OCI-M2 (cell line): ENCODE measurements around the gene SNUPN.

Experiments
- DNase-seq: peaks from one replicate; lab custom pipeline; 2025; ENCODE audit not compliant: unreplicated experiment; lab: John Stamatoyannopoulos, UW

SNUPN gene

GRCh38 chr15:75625542-75626347 lies at the start of gene SNUPN:
TSS of gene SNUPN (minus strand) at chr15:75625725. CDS start at chr15:75621051, 4,674 bp downstream.
- peak; percentile 55 for DNase-seq

- no peak for DNase-seq
Measured at GRCh38 chr15:75674366-75674765, 48.8 kb upstream of the SNUPN start.

GRCh38 chr15:75673426-75674235 lies 48.1 kb upstream of the SNUPN start:
- DNase-seq = no peak

GRCh38 chr15:75672646-75673425 lies 47.3 kb upstream of the SNUPN start:
- no peak for DNase-seq

GRCh38 chr15:75671730-75672602 lies 46.4 kb upstream of the SNUPN start:
- DNase-seq = no peak

GRCh38 chr15:75669879-75670212 lies 44.3 kb upstream of the SNUPN start:
- DNase-seq = no peak

GRCh38 chr15:75669191-75669878 lies 43.8 kb upstream of the SNUPN start:
- no peak for DNase-seq

GRCh38 chr15:75666823-75667501 lies 41.4 kb upstream of the SNUPN start:
- DNase-seq = no peak

- no peak for DNase-seq
Measured at GRCh38 chr15:75663931-75664421, 38.5 kb upstream of the SNUPN start.

- no peak for DNase-seq
Measured at GRCh38 chr15:75662823-75663519, 37.4 kb upstream of the SNUPN start.

GRCh38 chr15:75661756-75662140 lies 36.2 kb upstream of the SNUPN start:
- DNase-seq = no peak

- DNase-seq = no peak
Measured at GRCh38 chr15:75661100-75661755, 35.7 kb upstream of the SNUPN start.

GRCh38 chr15:75659928-75660645 lies 34.6 kb upstream of the SNUPN start:
- DNase-seq = no peak

- DNase-seq = no peak
Measured at GRCh38 chr15:75659141-75659771, 33.7 kb upstream of the SNUPN start.

- DNase-seq = no peak
Measured at GRCh38 chr15:75656813-75657212, 31.3 kb upstream of the SNUPN start.

- DNase-seq = no peak
Measured at GRCh38 chr15:75656331-75656730, 30.8 kb upstream of the SNUPN start.

- DNase-seq = no peak
Measured at GRCh38 chr15:75655931-75656330, 30.4 kb upstream of the SNUPN start.
